LNCAP (cell line): ENCODE measurements around the gene PPA2.

Experiments used
- CTCF ChIP-seq: fragments of 450-650 bp; IDR thresholded peaks from 2 replicates; pipeline ENCODE4 v1.5.1; 2017; ENCODE audit warnings: mild to moderate bottlenecking

The PPA2 gene

GRCh38 chr4:105432438-105432837 is 41.4 kb downstream of the PPA2 start:
- TF ChIP-seq CTCF: no peak

GRCh38 chr4:105430811-105431210 is 43.1 kb downstream of the PPA2 start:
- no peak for TF ChIP-seq CTCF

- TF ChIP-seq CTCF: no peak
These were observed 47.5 kb downstream of the PPA2 start for GRCh38 chr4:105426187-105426897.

GRCh38 chr4:105422207-105422920 is 51.5 kb downstream of the PPA2 start:
- TF ChIP-seq CTCF: no peak

GRCh38 chr4:105417624-105418023 is 56.2 kb downstream of the PPA2 start:
- no peak for TF ChIP-seq CTCF

- TF ChIP-seq CTCF: no peak
These were observed 58.5 kb downstream of the PPA2 start for GRCh38 chr4:105415281-105415744.

GRCh38 chr4:105414316-105414715 is 59.5 kb downstream of the PPA2 start:
- TF ChIP-seq CTCF: no peak
